SK-N-SH treated with all-trans-retinoic acid at 6 μM for 48 hours (cell line): ENCODE data around the gene PACSIN3.

Experiments used
- ATAC-seq: fragments of 200-7000 bp; cut with Tn5 transposase; 3 replicates; pipeline ENCODE4 v1.9.1; 2020; ENCODE audit warnings: mild to moderate bottlenecking, moderate library complexity
- ARNTL ChIP-seq: fragments of 450-650 bp; formaldehyde crosslinking; IDR thresholded peaks from 2 replicates; pipeline ENCODE4 v1.5.0; 2020; ENCODE audit warnings: low read depth, mild to moderate bottlenecking, moderate library complexity, borderline replicate concordance
- BACH2 ChIP-seq: fragments of 250-450 bp; sonication (Bioruptor Pico); IDR thresholded peaks from 2 replicates; pipeline ENCODE4 v1.9.0; 2021; ENCODE audit warnings: mild to moderate bottlenecking, borderline replicate concordance
- CREB5 ChIP-seq: fragments of 250-450 bp; sonication (Bioruptor Pico); IDR thresholded peaks from 2 replicates; pipeline ENCODE4 v1.5.1; 2020; ENCODE audit warnings: low read depth, mild to moderate bottlenecking, moderate library complexity
- CSDC2 ChIP-seq: fragments of 250-450 bp; sonication (Bioruptor Pico); IDR thresholded peaks from 2 replicates; pipeline ENCODE4 v1.5.0; 2020; ENCODE audit warnings: mild to moderate bottlenecking, moderate library complexity
- CSRNP3 ChIP-seq: fragments of 250-450 bp; sonication (Bioruptor Pico); IDR thresholded peaks from 2 replicates; pipeline ENCODE4 v1.5.1; 2021; ENCODE audit warnings: mild to moderate bottlenecking, moderate library complexity
- GLIS3 ChIP-seq: fragments of 250-450 bp; sonication (Bioruptor Pico); IDR thresholded peaks from 2 replicates; pipeline ENCODE4 v1.5.0; 2020; ENCODE audit warnings: mild to moderate bottlenecking, moderate library complexity
- OSR1 ChIP-seq: fragments of 250-450 bp; sonication (Bioruptor Pico); IDR thresholded peaks from 2 replicates; pipeline ENCODE4 v1.8.0; 2022; ENCODE audit warnings: moderate library complexity, mild to moderate bottlenecking, inconsistent platforms
- PATZ1 ChIP-seq: fragments of 250-450 bp; sonication (Bioruptor Pico); IDR thresholded peaks from 2 replicates; pipeline ENCODE4 v1.8.0; 2020; ENCODE audit warnings: mild to moderate bottlenecking, moderate library complexity, borderline replicate concordance
- POU6F1 ChIP-seq: fragments of 250-450 bp; sonication (Bioruptor Pico); IDR thresholded peaks from 2 replicates; pipeline ENCODE4 v1.8.0; 2021; ENCODE audit warnings: low read depth, mild to moderate bottlenecking, moderate library complexity, borderline replicate concordance
- PPARA ChIP-seq: fragments of 250-450 bp; sonication (Bioruptor Pico); IDR thresholded peaks from 2 replicates; pipeline ENCODE4 v1.5.0; 2020; ENCODE audit warnings: mild to moderate bottlenecking, borderline replicate concordance
- RARB ChIP-seq: fragments of 250-450 bp; sonication (Bioruptor Pico); IDR thresholded peaks from 2 replicates; pipeline ENCODE4 v1.8.0; 2021; ENCODE audit warnings: mild to moderate bottlenecking, moderate library complexity
- SNAI2 ChIP-seq: fragments of 250-450 bp; sonication (Bioruptor Pico); IDR thresholded peaks from 2 replicates; pipeline ENCODE4 v1.5.0; 2020; ENCODE audit warnings: mild to moderate bottlenecking, moderate library complexity
- TCF4 ChIP-seq: fragments of 250-450 bp; sonication (Bioruptor Pico); IDR thresholded peaks from 2 replicates; pipeline ENCODE4 v1.8.0; 2021; ENCODE audit warnings: mild to moderate bottlenecking, moderate library complexity, borderline replicate concordance
- TOX ChIP-seq: fragments of 250-450 bp; sonication (Bioruptor Pico); IDR thresholded peaks from 2 replicates; pipeline ENCODE4 v1.8.0; 2021; ENCODE audit warnings: mild to moderate bottlenecking, moderate library complexity, borderline replicate concordance
- TSHZ2 ChIP-seq: fragments of 250-450 bp; sonication (Bioruptor Pico); IDR thresholded peaks from 2 replicates; pipeline ENCODE4 v1.5.0; 2020; ENCODE audit warnings: mild to moderate bottlenecking, moderate library complexity
- ZC3H10 ChIP-seq: fragments of 250-450 bp; sonication (Bioruptor Pico); IDR thresholded peaks from 2 replicates; pipeline ENCODE4 v1.5.1; 2021; ENCODE audit warnings: mild to moderate bottlenecking, moderate library complexity
- ZFP3 ChIP-seq: fragments of 250-450 bp; sonication (Bioruptor Pico); IDR thresholded peaks from 2 replicates; pipeline ENCODE4 v1.5.0; 2020; ENCODE audit warnings: mild to moderate bottlenecking, moderate library complexity
- ZFP30 ChIP-seq: fragments of 450-650 bp; formaldehyde crosslinking; IDR thresholded peaks from 2 replicates; pipeline ENCODE4 v1.5.0; 2022; ENCODE audit warnings: mild to moderate bottlenecking, moderate library complexity
- ZNF565 ChIP-seq: fragments of 450-650 bp; formaldehyde crosslinking; conservative IDR thresholded peaks from 2 replicates; pipeline ENCODE4 v1.5.0; 2020; ENCODE audit warnings: low read depth, mild to moderate bottlenecking, moderate library complexity
- ZNF70 ChIP-seq: fragments of 450-650 bp; formaldehyde crosslinking; IDR thresholded peaks from 2 replicates; pipeline ENCODE4 v1.5.0; 2020; ENCODE audit warnings: mild to moderate bottlenecking, moderate library complexity
- ZNF8 ChIP-seq: fragments of 450-650 bp; formaldehyde crosslinking; IDR thresholded peaks from 2 replicates; pipeline ENCODE4 v1.5.0; 2020; ENCODE audit warnings: mild to moderate bottlenecking, moderate library complexity

The PACSIN3 gene

GRCh38 chr11:47160753-47161133 lies 25.5 kb downstream of the PACSIN3 start:
- TF ChIP-seq TSHZ2 (CRISPR knock-in tag), result no peak
- no peak for TF ChIP-seq ZNF8 (CRISPR knock-in tag)
- no peak for TF ChIP-seq TCF4
- no peak for TF ChIP-seq SNAI2
- no peak for TF ChIP-seq BACH2 (CRISPR knock-in tag)
- no peak for TF ChIP-seq CREB5 (CRISPR knock-in tag)
- TF ChIP-seq ARNTL (CRISPR knock-in tag), result no peak
- TF ChIP-seq PATZ1 (CRISPR knock-in tag), result no peak
- no peak for TF ChIP-seq ZC3H10 (CRISPR knock-in tag)
- no peak for TF ChIP-seq PPARA (CRISPR knock-in tag)
- no peak for TF ChIP-seq ZFP3
- no peak for TF ChIP-seq POU6F1 (CRISPR knock-in tag)
- no peak for TF ChIP-seq OSR1 (CRISPR knock-in tag)
- TF ChIP-seq ZFP30 (CRISPR knock-in tag), result no peak
- no peak for TF ChIP-seq CSDC2 (CRISPR knock-in tag)
- TF ChIP-seq ZNF70, result no peak
- no peak for TF ChIP-seq ZNF565 (CRISPR knock-in tag)
- no peak for TF ChIP-seq CSRNP3 (CRISPR knock-in tag)
- TF ChIP-seq, all 23 proteins: peak for 0
- ATAC-seq, result peak; percentile 14

GRCh38 chr11:47158242-47158641 lies 28.0 kb downstream of the PACSIN3 start:
- no peak for TF ChIP-seq CSDC2 (CRISPR knock-in tag)
- TF ChIP-seq TOX, result no peak
- TF ChIP-seq SNAI2, result no peak
- no peak for TF ChIP-seq ZNF8 (CRISPR knock-in tag)
- no peak for TF ChIP-seq ZNF70
- no peak for ATAC-seq

GRCh38 chr11:47157805-47158204 lies 28.4 kb downstream of the PACSIN3 start:
- TF ChIP-seq CSRNP3 (CRISPR knock-in tag), result no peak
- TF ChIP-seq TCF4, result no peak
- no peak for TF ChIP-seq RARB (CRISPR knock-in tag)
- TF ChIP-seq OSR1 (CRISPR knock-in tag), result no peak
- no peak for TF ChIP-seq CSDC2 (CRISPR knock-in tag)
- TF ChIP-seq PATZ1 (CRISPR knock-in tag), result no peak
- TF ChIP-seq GLIS3 (CRISPR knock-in tag), result no peak
- no peak for TF ChIP-seq ZNF8 (CRISPR knock-in tag)
- no peak for TF ChIP-seq TOX
- no peak for TF ChIP-seq PPARA (CRISPR knock-in tag)
- no peak for ATAC-seq
